Kidney (tissue), 14 donors: Measurements from ENCODE around the gene MAP2K7. TPM values are rescaled to one million over a fixed set of nuclear protein-coding genes. Genes with fewer than 3 reads are reported as not detected.

Experiments
- DNase-seq, 5 donors: peaks; one replicate each; pipeline ENCODE4 v3.0.0-alpha.2; 2013 to 2020
- FAIRE-seq: peaks from 2 replicates; lab custom pipeline; 2012; peaks lifted over from hg19 to GRCh38; lab: Jason Lieb, UNC
- H3K27ac ChIP-seq, 2 donors: one replicate each; pipeline ENCODE4 v1.7.0; 2013; ENCODE audit warnings: low read depth in 2 of 2, low read length in 2 of 2, inconsistent platforms in 1 of 2
- H3K27me3 ChIP-seq: one replicate; pipeline ENCODE4 v1.7.1; 2013; ENCODE audit warnings: low read length, inconsistent platforms; ENCODE audit not compliant: control insufficient read depth, insufficient read depth
- H3K36me3 ChIP-seq, 3 donors: one replicate each; pipeline versions ENCODE4 v1.7.0 to v1.7.1; 2013; ENCODE audit warnings: low read length in 3 of 3, control low read depth in 1 of 3, inconsistent platforms in 1 of 3; ENCODE audit not compliant: insufficient read depth in 3 of 3, control insufficient read depth in 2 of 3
- H3K4me1 ChIP-seq, 3 donors: one replicate each; pipeline versions ENCODE4 v1.7.0 to v1.7.1; 2013; ENCODE audit warnings: low read length in 3 of 3, inconsistent platforms in 1 of 3, low read depth in 1 of 3; ENCODE audit not compliant: control insufficient read depth in 2 of 3, insufficient read depth in 2 of 3
- H3K4me3 ChIP-seq, 3 donors: one replicate each; pipeline versions ENCODE4 v1.7.0 to v1.8.1; 2013; ENCODE audit warnings: low read length in 3 of 3, control low read depth in 1 of 3, inconsistent platforms in 1 of 3
- H3K9ac ChIP-seq, 3 donors: one replicate each; pipeline versions ENCODE4 v1.7.0 to v1.7.1; 2013; ENCODE audit warnings: low read length in 3 of 3, control low read depth in 1 of 3, inconsistent platforms in 1 of 3
- H3K9me3 ChIP-seq, 3 donors: one replicate each; pipeline versions ENCODE4 v1.7.0 to v1.7.1; 2013; ENCODE audit warnings: low read length in 3 of 3, control low read depth in 1 of 3, inconsistent platforms in 1 of 3; ENCODE audit not compliant: control insufficient read depth in 2 of 3, insufficient read depth in 1 of 3
- intact Hi-C: fragments of 100-400 bp; cut with DNase I; formaldehyde crosslinking; loops from one replicate; pipeline ENCODE4 v1.11.1; 2022
- polyA plus RNA-seq: library from polyadenylated mRNA; stranded (reverse); fragments of 350-450 nt; fragmentation: Illumina TruSeq; extraction: RNeasy Lipid Tissue Mini Kit (QIAGEN cat#74804); gene quantifications from one replicate; pipeline ENCODE4 v1.2.3, GENCODE V29; 2014; ENCODE audit warnings: low read depth, low replicate concordance; ENCODE audit not compliant: insufficient read depth
- total RNA-seq: library from RNA; stranded (reverse); fragmentation: NEBNext Ultra II Directional; extraction: Animal tissue kit (Norgen Biotek cat#: 25700); gene quantifications from one replicate; pipeline ENCODE4 v1.2.1, GENCODE V29; 2021
- TF ChIP-seq, protein P1 (sequence below): IDR thresholded peaks from 3 replicates; pipeline ENCODE4 v1.5.1; 2012; ENCODE audit warnings: mild to moderate bottlenecking, moderate library complexity, borderline replicate concordance; ENCODE audit not compliant: insufficient read depth; ENCODE audit errors: extremely low read depth
- donor health status: control.
- donor health status: control.
- donor health status: control.
- donor health status: control.
- donor health status: control.
- donor health status: DM: yes; HTN: yes; CAD: no.
- donor health status: Normal renal cell carcinoma (clear cell type).

The MAP2K7 gene
- total and polyA plus RNA-seq, 2 donors from 2014 or later, result 16.7 to 37.0 TPM

GRCh38 chr19:7859831-7860713 lies 43.6 kb upstream of the MAP2K7 start:
- DNase-seq, result peak in 1 of 5 donors; percentile 50
- Histone ChIP-seq H3K4me3 (no peak overlapping the region), H3K9me3 (no peaks in the 10 kb centered on the region), H3K27me3 (no peaks in the 10 kb centered on the region), H3K27ac (no peak overlapping the region), H3K9ac (no peak overlapping the region), H3K36me3 (no peaks in the 10 kb centered on the region), H3K4me1 (peaks cover 0 to 3% (median 0%) of the 10 kb centered on the region in 3 donors)
- FAIRE-seq, result no peak
- intact Hi-C loops, result no loop called here
- TF ChIP-seq, protein P1, sequence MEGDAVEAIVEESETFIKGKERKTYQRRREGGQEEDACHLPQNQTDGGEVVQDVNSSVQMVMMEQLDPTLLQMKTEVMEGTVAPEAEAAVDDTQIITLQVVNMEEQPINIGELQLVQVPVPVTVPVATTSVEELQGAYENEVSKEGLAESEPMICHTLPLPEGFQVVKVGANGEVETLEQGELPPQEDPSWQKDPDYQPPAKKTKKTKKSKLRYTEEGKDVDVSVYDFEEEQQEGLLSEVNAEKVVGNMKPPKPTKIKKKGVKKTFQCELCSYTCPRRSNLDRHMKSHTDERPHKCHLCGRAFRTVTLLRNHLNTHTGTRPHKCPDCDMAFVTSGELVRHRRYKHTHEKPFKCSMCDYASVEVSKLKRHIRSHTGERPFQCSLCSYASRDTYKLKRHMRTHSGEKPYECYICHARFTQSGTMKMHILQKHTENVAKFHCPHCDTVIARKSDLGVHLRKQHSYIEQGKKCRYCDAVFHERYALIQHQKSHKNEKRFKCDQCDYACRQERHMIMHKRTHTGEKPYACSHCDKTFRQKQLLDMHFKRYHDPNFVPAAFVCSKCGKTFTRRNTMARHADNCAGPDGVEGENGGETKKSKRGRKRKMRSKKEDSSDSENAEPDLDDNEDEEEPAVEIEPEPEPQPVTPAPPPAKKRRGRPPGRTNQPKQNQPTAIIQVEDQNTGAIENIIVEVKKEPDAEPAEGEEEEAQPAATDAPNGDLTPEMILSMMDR, result no peak

GRCh38 chr19:7860714-7861618 lies 42.7 kb upstream of the MAP2K7 start:
- FAIRE-seq, result no peak
- no peak overlapping the region for H3K9ac ChIP-seq
- no peak overlapping the region for H3K27ac ChIP-seq

DNA sequence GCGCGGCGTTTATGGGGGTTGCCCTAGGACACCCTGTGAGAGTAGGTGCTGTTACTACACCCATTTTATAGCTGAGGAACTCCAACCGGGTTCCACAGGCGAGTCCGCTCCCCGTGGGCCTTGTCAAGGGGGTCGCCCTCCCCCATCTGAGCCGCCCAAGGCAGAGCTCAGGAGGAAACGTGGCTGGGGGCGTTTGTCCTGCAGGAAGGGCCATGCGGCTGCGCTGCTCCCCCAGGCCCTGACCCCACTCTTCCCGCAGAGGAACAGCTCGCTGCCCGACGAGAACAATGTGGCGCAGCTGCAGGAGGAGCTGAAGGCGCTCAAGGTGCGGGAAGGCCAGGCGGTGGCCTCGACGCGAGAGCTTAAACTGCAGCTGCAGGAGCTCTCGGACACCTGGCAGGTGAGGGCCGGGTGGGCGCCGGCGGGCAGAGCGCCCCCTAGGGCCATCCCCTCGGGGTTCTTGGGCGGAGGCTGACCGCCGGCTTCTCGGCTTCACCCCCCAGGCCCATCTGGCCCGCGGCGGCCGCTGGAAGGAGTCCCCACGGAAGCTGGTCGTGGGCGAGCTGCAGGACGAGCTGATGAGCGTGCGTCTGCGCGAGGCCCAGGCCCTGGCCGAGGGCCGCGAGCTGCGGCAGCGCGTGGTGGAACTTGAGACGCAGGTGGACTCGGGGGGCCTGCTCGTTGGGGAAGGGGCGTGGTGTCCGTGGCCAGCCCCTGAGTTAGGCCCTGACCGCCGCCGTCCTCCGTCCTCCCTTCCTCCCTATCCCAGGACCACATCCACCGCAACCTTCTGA lies 41.9 kb upstream of the MAP2K7 start:
- Histone ChIP-seq H3K27ac (no peak overlapping the region), H3K27me3 (peaks cover 3% of the 10 kb centered on the region), H3K9me3 (no peaks in the 10 kb centered on the region), H3K4me3 (no peak overlapping the region), H3K9ac (no peak overlapping the region), H3K4me1 (peaks cover 0 to 3% (median 0%) of the 10 kb centered on the region in 3 donors), H3K36me3 (no peaks in the 10 kb centered on the region)
- TF ChIP-seq, protein P1, result no peak
- FAIRE-seq (no peak), DNase-seq (peak in 2 of 5 donors; percentile 21 to 71)
- intact Hi-C loops, result no loop called here

More at GRCh38 chr19:7860714-7861618, 42.7 kb upstream of the MAP2K7 start:
- peaks cover 0 to 3% (median 0%) of the 10 kb centered on the region in 3 donors for H3K4me1 ChIP-seq
- no peaks in the 10 kb centered on the region for H3K36me3 ChIP-seq
- peak in 1 of 5 donors; percentile 61 for DNase-seq
- TF ChIP-seq, protein P1, result no peak
- no peak overlapping the region for H3K4me3 ChIP-seq
- H3K27me3 ChIP-seq, result peaks cover 3% of the 10 kb centered on the region
- no peaks in the 10 kb centered on the region for H3K9me3 ChIP-seq
- intact Hi-C loops, result no loop called here
